Spinal cord (tissue), 10 donors: ENCODE results near the gene LRP4. TPM values are rescaled to one million over a fixed set of nuclear protein-coding genes. Genes with fewer than 3 reads are reported as not detected.
"Not testable (repeated sequence)": the region's sequence is repeated elsewhere in the genome, so short reads cannot be mapped to it uniquely, and the experiment has no call there.

Source experiments
- DNase-seq, 6 donors: peaks; one replicate each; pipeline versions ENCODE4 v3.0.0 to v3.0.0-alpha.2; 2013 to 2015; ENCODE audit warnings: low spot score in 6 of 6, low read depth in 4 of 6
- H3K27ac ChIP-seq: one replicate; pipeline ENCODE4 v1.5.1; 2013; ENCODE audit warnings: low read depth, low read length, control low read depth
- H3K27me3 ChIP-seq: one replicate; pipeline ENCODE4 v1.6.1; 2013; ENCODE audit warnings: low read length; ENCODE audit not compliant: control insufficient read depth, insufficient read depth
- H3K36me3 ChIP-seq: one replicate; pipeline ENCODE4 v1.6.1; 2013; ENCODE audit warnings: low read length; ENCODE audit not compliant: control insufficient read depth, insufficient read depth
- H3K4me1 ChIP-seq: one replicate; pipeline ENCODE4 v1.6.1; 2013; ENCODE audit warnings: low read length; ENCODE audit not compliant: control insufficient read depth, insufficient read depth
- H3K4me3 ChIP-seq: one replicate; pipeline ENCODE4 v1.5.1; 2013; ENCODE audit warnings: low read depth, low read length, control low read depth
- H3K9me3 ChIP-seq: one replicate; pipeline ENCODE4 v1.6.1; 2013; ENCODE audit warnings: low read length; ENCODE audit not compliant: control insufficient read depth, insufficient read depth
- WGBS: methylation state at CpG from one replicate; pipeline ENCODE4 v1.1.5; 2013; ENCODE audit warnings: missing lambda C conversion rate; ENCODE audit not compliant: insufficient coverage; 5-methylcytosine and 5-hydroxymethylcytosine counted together
- polyA plus RNA-seq, 2 donors: library from polyadenylated mRNA; unstranded; fragments of 120-200 nt; gene quantifications; one replicate each; pipeline ENCODE4 v1.2.1, GENCODE V29; 2013; ENCODE audit not compliant: insufficient read length in 2 of 2
- total RNA-seq, 2 donors: library from RNA; depleted of rRNA in 1 of 2; stranded (reverse); fragments of 120-200 nt in 1 of 2; fragments of >200 nt in 1 of 2; gene quantifications; one replicate each; pipeline versions ENCODE4 v1.2.3 to v1.2.4, GENCODE V29; 2013 to 2014
- donor health status: healthy.

The LRP4 gene
- total and polyA plus RNA-seq, 4 donors: 17.7 to 72.9 (median 45.5) TPM

GRCh38 chr11:46951864-46952263, 33.5 kb upstream of the LRP4 start:
- no peak overlapping the region for H3K27ac ChIP-seq
- H3K4me1 ChIP-seq: peaks cover 4% of the 10 kb centered on the region
- H3K9me3 ChIP-seq: no peaks in the 10 kb centered on the region
- DNase-seq: no peak
- no peaks in the 10 kb centered on the region for H3K27me3 ChIP-seq
- H3K36me3 ChIP-seq: peaks cover 8% of the 10 kb centered on the region
- WGBS: no CpG with 5 or more reads among the region's 1 CpG
- H3K4me3 ChIP-seq: no peak overlapping the region

- H3K36me3 ChIP-seq: peaks cover 3% of the 10 kb centered on the region
- H3K27me3 ChIP-seq: no peaks in the 10 kb centered on the region
- no CpG with 5 or more reads among the region's 1 CpG for WGBS
- no peak overlapping the region for H3K27ac ChIP-seq
- peaks cover 4% of the 10 kb centered on the region for H3K4me1 ChIP-seq
- no peak for DNase-seq
- H3K9me3 ChIP-seq: no peaks in the 10 kb centered on the region
- no peak overlapping the region for H3K4me3 ChIP-seq
These were observed 30.9 kb upstream of the LRP4 start for GRCh38 chr11:46949297-46949696.

- peaks cover 3% of the 10 kb centered on the region for H3K36me3 ChIP-seq
- no peaks in the 10 kb centered on the region for H3K9me3 ChIP-seq
- H3K4me3 ChIP-seq: no peak overlapping the region
- H3K4me1 ChIP-seq: peaks cover 4% of the 10 kb centered on the region
- 80% methylated on average over 1 of the region's 4 CpGs for WGBS
- peak in 1 of 6 donors; percentile 78 for DNase-seq
- H3K27me3 ChIP-seq: no peaks in the 10 kb centered on the region
- H3K27ac ChIP-seq: no peak overlapping the region
These were observed 30.2 kb upstream of the LRP4 start for GRCh38 chr11:46948378-46949131.

- DNase-seq: no peak
- H3K9me3 ChIP-seq: no peaks in the 10 kb centered on the region
- H3K4me3 ChIP-seq: no peak overlapping the region
- peaks cover 3% of the 10 kb centered on the region for H3K36me3 ChIP-seq
- peak overlapping the region; percentile 19 for H3K27ac ChIP-seq
- peaks cover 4% of the 10 kb centered on the region for H3K4me1 ChIP-seq
- no CpG with 5 or more reads among the region's 3 CpGs for WGBS
- no peaks in the 10 kb centered on the region for H3K27me3 ChIP-seq
These were observed 29.2 kb upstream of the LRP4 start for GRCh38 chr11:46947399-46948077.

- Histone ChIP-seq H3K4me1 (peaks cover 4% of the 10 kb centered on the region), H3K36me3 (no peaks in the 10 kb centered on the region), H3K27me3 (no peaks in the 10 kb centered on the region), H3K4me3 (no peak overlapping the region), H3K27ac (no peak overlapping the region), H3K9me3 (no peaks in the 10 kb centered on the region)
- no CpG with 5 or more reads among the region's 4 CpGs for WGBS
- no peak for DNase-seq
These were observed 26.2 kb upstream of the LRP4 start for GRCh38 chr11:46944356-46945075.

- no peak for DNase-seq
- no peaks in the 10 kb centered on the region for H3K36me3 ChIP-seq
These were observed 23.8 kb upstream of the LRP4 start for GRCh38 chr11:46942172-46942571.

GRCh38 chr11:46936138-46937110, 18.1 kb upstream of the LRP4 start, which contains the start of gene CSTPP1:
Gene CSTPP1, plus strand, starts transcription at chr11:46936761. Its CDS starts 45 bp downstream, at chr11:46936806.
- peak in 5 of 6 donors; percentile 90 to 98 (median 93) for DNase-seq
- Histone ChIP-seq H3K27me3 (no peaks in the 10 kb centered on the region), H3K4me1 (no peaks in the 10 kb centered on the region), H3K4me3 (peak within 1 kb of the TSS; percentile 70), H3K9me3 (no peaks in the 10 kb centered on the region), H3K36me3 (no peaks in the 10 kb centered on the region), H3K27ac (peak within 1 kb of the TSS; percentile 79)
- WGBS: 17% methylated on average over 37 of the region's 41 CpGs

More at GRCh38 chr11:46942172-46942571, 23.8 kb upstream of the LRP4 start:
- H3K9me3 ChIP-seq: no peaks in the 10 kb centered on the region
- no peak overlapping the region for H3K4me3 ChIP-seq
- no peak overlapping the region for H3K27ac ChIP-seq
- 100% methylated on average over 1 of the region's 6 CpGs for WGBS
- H3K27me3 ChIP-seq: no peaks in the 10 kb centered on the region
- H3K4me1 ChIP-seq: no peaks in the 10 kb centered on the region

- Histone ChIP-seq H3K27ac (no peak overlapping the region), H3K27me3 (no peaks in the 10 kb centered on the region), H3K4me1 (no peaks in the 10 kb centered on the region), H3K4me3 (no peak overlapping the region), H3K36me3 (no peaks in the 10 kb centered on the region), H3K9me3 (no peaks in the 10 kb centered on the region)
- DNase-seq: no peak
- WGBS: 83% methylated on average over 1 of the region's 1 CpG
These were observed 11.7 kb upstream of the LRP4 start for GRCh38 chr11:46930089-46930488.

- no CpG with 5 or more reads among the region's 1 CpG for whole genome bisulfite sequencing
- not testable (repeated sequence) for H3K27ac ChIP-seq, H3K4me1 ChIP-seq, DNase-seq, H3K27me3 ChIP-seq, H3K9me3 ChIP-seq, H3K4me3 ChIP-seq, H3K36me3 ChIP-seq
These were observed 10.4 kb upstream of the LRP4 start for GRCh38 chr11:46928701-46929100.
